ENCODE results near the gene ZNF423. TPM values are rescaled to one million over a fixed set of nuclear protein-coding genes. Genes with fewer than 3 reads are reported as not detected.

The ZNF423 gene
- total RNA-seq, 1 donor from 2014 or later, result 10.6 TPM

DNA sequence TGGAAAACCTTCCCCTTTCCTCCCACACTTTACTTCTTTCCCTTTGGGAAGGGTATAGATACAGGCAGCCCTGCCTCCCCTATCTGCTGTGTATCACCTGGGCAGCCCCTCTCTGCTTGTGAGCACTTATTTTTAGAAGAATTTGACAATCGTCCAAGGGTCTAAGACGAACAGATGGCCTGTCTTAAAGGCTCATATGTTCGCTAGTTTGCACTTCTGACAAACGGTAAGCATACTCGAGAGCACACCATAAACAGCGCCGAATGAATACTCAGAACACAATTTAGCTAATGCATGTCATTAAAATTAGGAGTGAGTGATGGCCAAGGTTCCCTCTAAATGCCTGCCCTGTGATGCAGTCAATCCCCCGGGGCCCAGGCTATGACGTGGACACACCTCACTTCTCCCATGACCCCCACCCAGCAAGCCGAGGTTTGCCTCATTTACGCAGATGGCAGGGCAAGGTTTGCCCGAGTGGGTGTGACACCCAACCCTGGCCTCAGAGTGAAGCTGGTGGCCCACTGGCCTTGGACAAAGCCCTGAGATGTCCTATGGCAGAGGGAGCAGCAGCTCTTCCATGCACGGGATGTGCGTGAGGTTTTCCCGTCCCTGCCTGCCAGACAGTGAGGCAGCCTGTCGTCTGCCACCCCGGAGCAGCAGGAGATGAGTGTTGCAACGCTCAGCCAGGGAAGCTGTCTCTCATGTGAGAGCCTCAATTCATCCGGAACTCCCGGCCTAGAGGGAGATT is 357.1 kb downstream of the ZNF423 start:
- no peak overlapping the region for H3K4me3 ChIP-seq (ENCODE audit: insufficient read depth, low read depth, low read length)
- no peaks in the 10 kb centered on the region for H3K79me2 ChIP-seq (ENCODE audit: insufficient read depth, low read length)
- no peak overlapping the region for H3K27ac ChIP-seq (ENCODE audit: low read depth, low read length)
- H3K9me3 ChIP-seq (ENCODE audit: insufficient read depth, low read depth, low read length), result no peaks in the 10 kb centered on the region
- DNase-seq (ENCODE audit: low read depth) (no peak), FAIRE-seq (no peak)
- no peaks in the 10 kb centered on the region for H3K36me3 ChIP-seq (ENCODE audit: insufficient read depth, low read length)
- no peak overlapping the region for H2AFZ ChIP-seq (ENCODE audit: low read depth, low read length)
- H3K36me3 Mint-ChIP-seq (ENCODE audit: low read depth, unreplicated experiment), result peaks cover 10% of the 10 kb centered on the region
- no peak overlapping the region for H3K4me2 ChIP-seq (ENCODE audit: low read length)
- no peaks in the 10 kb centered on the region for H3K27me3 ChIP-seq (ENCODE audit: insufficient read depth, low read length)
- no peak overlapping the region for H3K9ac ChIP-seq (ENCODE audit: low read length)
- no peaks in the 10 kb centered on the region for H3K4me1 ChIP-seq (ENCODE audit: insufficient read depth, low read length)
- TF ChIP-seq CTCF (IDR thresholded peaks at IDR 0.05; ENCODE audit: insufficient read depth, low read depth, low read length) (no peak), EZH2 (IDR thresholded peaks at IDR 0.05; ENCODE audit: insufficient read depth, low read length) (no peak)
- no peaks in the 10 kb centered on the region for H3K9me3 Mint-ChIP-seq (ENCODE audit: unreplicated experiment)
- no peak overlapping the region for H3K27ac Mint-ChIP-seq (ENCODE audit: unreplicated experiment)
- no peaks in the 10 kb centered on the region for H4K20me1 ChIP-seq (ENCODE audit: insufficient read depth, low read length)
- H3K4me1 Mint-ChIP-seq (ENCODE audit: low read depth, unreplicated experiment), result no peaks in the 10 kb centered on the region
- no peak overlapping the region for H3K4me3 Mint-ChIP-seq (ENCODE audit: unreplicated experiment)
- H3K27me3 Mint-ChIP-seq (ENCODE audit: low read depth, unreplicated experiment), result peaks cover 15% of the 10 kb centered on the region

- Mint-ChIP-seq H3K27ac (ENCODE audit: unreplicated experiment) (no peak overlapping the region), H3K4me1 (ENCODE audit: low read depth, unreplicated experiment) (no peaks in the 10 kb centered on the region), H3K36me3 (ENCODE audit: low read depth, unreplicated experiment) (peaks cover 9% of the 10 kb centered on the region), H3K27me3 (ENCODE audit: low read depth, unreplicated experiment) (peaks cover 19% of the 10 kb centered on the region), H3K4me3 (ENCODE audit: unreplicated experiment) (no peak overlapping the region), H3K9me3 (ENCODE audit: unreplicated experiment) (no peaks in the 10 kb centered on the region)
- Histone ChIP-seq H3K4me2 (ENCODE audit: low read length) (no peak overlapping the region), H3K79me2 (ENCODE audit: insufficient read depth, low read length) (no peaks in the 10 kb centered on the region), H3K4me3 (ENCODE audit: insufficient read depth, low read depth, low read length) (no peak overlapping the region), H3K36me3 (ENCODE audit: insufficient read depth, low read length) (no peaks in the 10 kb centered on the region), H3K9me3 (ENCODE audit: insufficient read depth, low read depth, low read length) (no peaks in the 10 kb centered on the region), H4K20me1 (ENCODE audit: insufficient read depth, low read length) (no peaks in the 10 kb centered on the region), H3K27me3 (ENCODE audit: insufficient read depth, low read length) (no peaks in the 10 kb centered on the region), H3K9ac (ENCODE audit: low read length) (no peak overlapping the region), H2AFZ (ENCODE audit: low read depth, low read length) (no peak overlapping the region), H3K4me1 (ENCODE audit: insufficient read depth, low read length) (no peaks in the 10 kb centered on the region), H3K27ac (ENCODE audit: low read depth, low read length) (no peak overlapping the region)
- FAIRE-seq (no peak), DNase-seq (ENCODE audit: low read depth) (no peak)
- no peak for TF ChIP-seq CTCF (IDR thresholded peaks at IDR 0.05; ENCODE audit: insufficient read depth, low read depth, low read length)
- no peak for TF ChIP-seq EZH2 (IDR thresholded peaks at IDR 0.05; ENCODE audit: insufficient read depth, low read length)
Measured at GRCh38 chr16:49498264-49498663, 357.6 kb downstream of the ZNF423 start.

DNA sequence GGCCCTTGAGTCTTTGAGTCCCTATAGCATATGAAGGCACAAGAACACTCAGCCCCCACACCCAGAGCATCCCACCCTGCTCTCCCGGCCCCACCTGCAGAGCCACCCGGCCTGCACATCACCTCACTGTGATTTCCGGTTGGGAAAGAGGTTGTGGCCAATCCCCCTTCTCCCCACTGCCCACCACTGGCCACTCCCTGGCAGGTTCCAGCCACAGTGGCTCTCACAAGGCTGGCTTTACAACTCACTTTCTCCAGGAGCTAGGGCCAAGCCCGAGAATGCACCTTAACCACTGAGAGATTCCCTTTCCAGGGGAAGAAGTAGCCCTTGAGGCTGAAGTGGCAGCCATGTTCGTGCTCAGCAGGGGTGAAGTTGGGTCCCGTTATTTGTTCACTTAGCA is 358.4 kb downstream of the ZNF423 start:
- Mint-ChIP-seq H3K9me3 (ENCODE audit: unreplicated experiment) (no peaks in the 10 kb centered on the region), H3K27me3 (ENCODE audit: low read depth, unreplicated experiment) (peaks cover 22% of the 10 kb centered on the region), H3K36me3 (ENCODE audit: low read depth, unreplicated experiment) (peaks cover 9% of the 10 kb centered on the region), H3K4me1 (ENCODE audit: low read depth, unreplicated experiment) (no peaks in the 10 kb centered on the region), H3K4me3 (ENCODE audit: unreplicated experiment) (no peak overlapping the region), H3K27ac (ENCODE audit: unreplicated experiment) (no peak overlapping the region)
- Histone ChIP-seq H3K27me3 (ENCODE audit: insufficient read depth, low read length) (no peaks in the 10 kb centered on the region), H3K4me2 (ENCODE audit: low read length) (no peak overlapping the region), H3K27ac (ENCODE audit: low read depth, low read length) (no peak overlapping the region), H4K20me1 (ENCODE audit: insufficient read depth, low read length) (no peaks in the 10 kb centered on the region), H2AFZ (ENCODE audit: low read depth, low read length) (no peak overlapping the region), H3K9me3 (ENCODE audit: insufficient read depth, low read depth, low read length) (no peaks in the 10 kb centered on the region), H3K36me3 (ENCODE audit: insufficient read depth, low read length) (no peaks in the 10 kb centered on the region), H3K79me2 (ENCODE audit: insufficient read depth, low read length) (no peaks in the 10 kb centered on the region), H3K4me3 (ENCODE audit: insufficient read depth, low read depth, low read length) (no peak overlapping the region), H3K4me1 (ENCODE audit: insufficient read depth, low read length) (no peaks in the 10 kb centered on the region), H3K9ac (ENCODE audit: low read length) (no peak overlapping the region)
- FAIRE-seq, result no peak
- DNase-seq (ENCODE audit: low read depth), result no peak
- TF ChIP-seq CTCF (IDR thresholded peaks at IDR 0.05; ENCODE audit: insufficient read depth, low read depth, low read length) (no peak), EZH2 (IDR thresholded peaks at IDR 0.05; ENCODE audit: insufficient read depth, low read length) (no peak)

All from astrocyte (in vitro differentiated cells and primary cell).